Putamen (tissue), 1 donor: Measurements from ENCODE around the gene PCK2.
A peak's percentile ranks its signal among the peaks of the same experiment; 100 is the strongest.
"Not testable (repeated sequence)": the region's sequence is repeated elsewhere in the genome, so short reads cannot be mapped to it uniquely, and the experiment has no call there.

ENCODE experiments used
- DNase-seq: peaks from one replicate; pipeline ENCODE4 v3.0.0-alpha.2; 2016; ENCODE audit warnings: low spot score

The PCK2 gene

GRCh38 chr14:24095271-24096068 is 1.4 kb downstream of the PCK2 start:
- no peak for DNase-seq

DNA sequence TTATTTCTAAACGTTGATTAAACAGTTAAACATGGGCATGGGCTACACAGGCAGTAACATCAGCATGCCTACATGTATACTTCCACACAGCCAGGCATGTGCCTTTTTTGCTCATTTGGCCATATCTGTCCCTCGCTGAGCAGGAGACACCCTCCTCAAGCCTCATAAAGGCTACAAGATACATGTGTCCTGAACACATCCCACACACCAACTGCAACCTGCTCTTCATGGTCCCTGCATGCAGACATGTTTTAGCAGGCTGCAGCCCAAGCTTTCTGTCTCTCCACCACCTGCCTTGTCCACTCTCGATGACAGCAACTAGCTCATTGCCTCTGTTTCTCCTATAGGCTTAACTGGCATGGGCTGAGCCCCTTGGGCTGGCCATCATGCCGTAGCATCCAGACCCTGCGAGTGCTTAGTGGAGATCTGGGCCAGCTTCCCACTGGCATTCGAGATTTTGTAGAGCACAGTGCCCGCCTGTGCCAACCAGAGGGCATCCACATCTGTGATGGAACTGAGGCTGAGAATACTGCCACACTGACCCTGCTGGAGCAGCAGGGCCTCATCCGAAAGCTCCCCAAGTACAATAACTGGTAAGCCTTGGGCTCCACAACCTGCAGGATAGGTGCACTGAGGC is 2.6 kb downstream of the PCK2 start:
- no peak for DNase-seq

GRCh38 chr14:24098229-24098926 is 4.3 kb downstream of the PCK2 start:
- DNase-seq = no peak

DNA sequence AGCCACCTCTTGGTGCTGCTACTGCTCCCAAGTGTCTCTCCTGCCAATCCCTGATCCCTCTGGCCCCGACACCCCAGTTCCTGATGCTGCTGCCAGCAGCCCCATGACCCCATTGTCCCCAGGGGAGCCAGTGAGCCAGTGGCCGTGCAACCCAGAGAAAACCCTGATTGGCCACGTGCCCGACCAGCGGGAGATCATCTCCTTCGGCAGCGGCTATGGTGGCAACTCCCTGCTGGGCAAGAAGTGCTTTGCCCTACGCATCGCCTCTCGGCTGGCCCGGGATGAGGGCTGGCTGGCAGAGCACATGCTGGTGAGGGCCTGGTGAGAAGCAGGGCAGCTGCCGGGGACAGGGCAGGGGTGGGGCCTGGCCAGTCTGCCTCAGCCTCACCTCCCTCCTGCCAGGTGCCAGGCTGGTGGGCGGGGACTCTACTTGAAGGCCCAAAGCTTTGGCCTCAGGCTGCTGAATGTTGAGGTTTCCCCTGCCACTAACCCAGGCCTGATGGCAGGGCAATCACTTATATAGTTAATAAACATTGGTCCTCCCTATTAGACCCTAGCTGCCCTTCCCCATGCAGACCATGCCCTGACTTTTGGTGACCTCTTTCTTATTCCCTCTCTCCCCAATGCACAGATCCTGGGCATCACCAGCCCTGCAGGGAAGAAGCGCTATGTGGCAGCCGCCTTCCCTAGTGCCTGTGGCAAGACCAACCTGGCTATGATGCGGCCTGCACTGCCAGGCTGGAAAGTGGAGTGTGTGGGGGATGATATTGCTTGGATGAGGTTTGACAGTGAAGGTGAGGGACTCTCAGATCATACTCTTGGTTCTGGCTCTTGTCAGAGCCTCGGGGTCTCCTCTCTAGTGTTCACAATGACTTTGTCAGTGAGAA is 5.1 kb downstream of the PCK2 start:
- no peak for DNase-seq

GRCh38 chr14:24100197-24100981 is 6.3 kb downstream of the PCK2 start:
- DNase-seq = no peak

- no peak for DNase-seq
These were observed 6.9 kb downstream of the PCK2 start for GRCh38 chr14:24100982-24101494.

GRCh38 chr14:24102357-24103048 is 8.4 kb downstream of the PCK2 start:
- no peak for DNase-seq

DNA sequence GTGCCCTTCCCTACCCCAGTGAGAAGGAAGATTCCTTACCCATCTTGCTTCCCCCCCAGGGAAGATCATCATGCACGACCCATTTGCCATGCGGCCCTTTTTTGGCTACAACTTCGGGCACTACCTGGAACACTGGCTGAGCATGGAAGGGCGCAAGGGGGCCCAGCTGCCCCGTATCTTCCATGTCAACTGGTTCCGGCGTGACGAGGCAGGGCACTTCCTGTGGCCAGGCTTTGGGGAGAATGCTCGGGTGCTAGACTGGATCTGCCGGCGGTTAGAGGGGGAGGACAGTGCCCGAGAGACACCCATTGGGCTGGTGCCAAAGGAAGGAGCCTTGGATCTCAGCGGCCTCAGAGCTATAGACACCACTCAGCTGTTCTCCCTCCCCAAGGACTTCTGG is 9.3 kb downstream of the PCK2 start:
- no peak for DNase-seq

GRCh38 chr14:24105609-24106239 is 11.6 kb downstream of the PCK2 start:
- DNase-seq = not testable (repeated sequence)

- DNase-seq = no peak
These were observed 12.7 kb downstream of the PCK2 start for GRCh38 chr14:24106672-24107271.

GRCh38 chr14:24108336-24108874 is 14.3 kb downstream of the PCK2 start:
- no peak for DNase-seq

- no peak for DNase-seq
These were observed 15.9 kb downstream of the PCK2 start for GRCh38 chr14:24110060-24110459.

DNA sequence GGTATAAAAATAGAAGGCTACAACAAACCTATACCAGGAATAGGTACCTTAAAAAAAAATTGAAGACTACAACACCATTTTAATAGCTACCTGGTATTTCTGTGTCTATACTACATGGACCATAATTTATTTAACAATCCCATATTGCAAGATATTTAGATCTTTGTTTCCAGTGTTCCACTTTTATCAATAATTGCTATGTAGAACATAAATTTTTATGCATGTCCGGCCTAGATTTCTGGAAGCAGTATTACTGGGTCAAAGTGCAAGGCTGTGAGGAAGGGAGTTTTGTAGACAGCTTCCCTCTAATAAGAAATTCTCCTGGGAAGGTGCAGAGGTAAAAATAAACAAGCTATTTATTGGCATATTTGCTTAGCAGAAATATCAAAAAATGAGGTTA is 16.4 kb downstream of the PCK2 start:
- DNase-seq = no peak

DNA sequence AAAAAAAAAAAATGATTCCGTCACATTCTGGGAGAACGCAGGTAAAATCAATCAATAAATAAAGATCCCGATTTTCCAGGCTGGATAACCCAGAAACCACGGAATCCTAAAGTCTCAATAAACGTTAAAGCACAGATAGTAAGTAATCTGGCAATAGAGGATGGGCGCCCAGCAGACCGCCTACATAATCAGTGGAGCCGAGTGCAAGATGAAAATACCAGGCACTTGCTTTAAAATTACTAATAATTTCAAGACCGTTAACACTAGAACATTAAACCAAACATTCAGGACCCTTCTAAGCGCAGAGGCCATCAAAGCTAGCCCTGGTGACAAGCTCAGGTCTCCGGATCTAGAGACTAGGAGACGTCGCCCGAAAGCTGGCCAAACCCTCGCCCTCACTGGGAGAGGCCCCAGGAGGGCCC is 19.3 kb downstream of the PCK2 start:
- DNase-seq = no peak

- DNase-seq = peak; percentile 89
These were observed 19.9 kb downstream of the PCK2 start for GRCh38 chr14:24113801-24114531.

- peak; percentile 100 for DNase-seq
These were observed 20.7 kb downstream of the PCK2 start, which contains the start of the genes DCAF11 and NRL for GRCh38 chr14:24114532-24115421. Gene DCAF11, plus strand, starts transcription at chr14:24114777. Its CDS starts 818 bp downstream, at chr14:24115595. Gene NRL, minus strand, starts transcription at chr14:24114949. Its CDS starts 32,101 bp downstream, at chr14:24082848.
